GM19025 (cell line): ENCODE measurements around the gene RNPEPL1.

Experiments used
- ATAC-seq: cut with Tn5 transposase; IDR thresholded peaks from one replicate; pipeline ENCODE4 v1.9.1; 2021; ENCODE audit warnings: mild to moderate bottlenecking, low read depth, moderate library complexity; ENCODE audit not compliant: unreplicated experiment

RNPEPL1 gene

DNA sequence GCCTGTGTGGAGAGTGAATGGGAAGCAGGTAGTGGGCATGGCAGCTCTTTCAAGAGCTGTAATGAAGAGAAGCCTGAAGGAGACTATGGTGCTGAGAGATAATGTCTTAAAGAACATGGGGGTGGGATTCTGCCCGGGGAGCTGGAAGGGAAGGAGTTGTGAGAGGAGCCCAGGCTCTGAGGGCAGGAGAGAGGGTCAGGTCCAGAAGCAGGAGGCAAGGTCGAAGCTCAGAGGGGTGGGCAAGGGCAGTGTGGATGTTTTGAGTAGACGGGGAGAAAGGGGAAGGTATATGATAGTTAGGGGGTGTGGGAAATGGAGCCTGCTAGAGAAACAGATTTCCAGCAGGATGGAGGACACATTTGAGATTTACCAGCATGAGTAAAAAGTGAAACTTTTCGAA, 20.4 kb downstream of the RNPEPL1 start:
- no peak for ATAC-seq

DNA sequence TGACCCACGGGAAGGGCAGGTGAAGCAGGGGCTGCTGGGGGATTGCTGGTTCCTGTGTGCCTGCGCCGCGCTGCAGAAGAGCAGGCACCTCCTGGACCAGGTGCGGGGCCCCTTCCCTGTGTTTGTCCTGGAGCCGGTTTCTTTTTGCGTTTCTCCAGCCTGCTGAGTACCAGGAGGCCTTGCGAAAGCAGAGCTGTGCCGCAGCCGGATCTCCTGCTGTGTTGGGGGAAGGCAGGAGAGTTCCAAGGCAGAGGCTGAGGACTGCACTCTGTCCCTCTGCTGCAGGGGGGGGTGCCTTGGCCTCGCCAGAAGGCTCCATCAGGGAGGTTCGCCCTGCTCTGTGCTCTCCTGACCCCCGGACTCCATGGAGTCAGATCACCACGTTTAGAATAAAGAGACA, 21.1 kb downstream of the RNPEPL1 start:
- ATAC-seq: no peak

DNA sequence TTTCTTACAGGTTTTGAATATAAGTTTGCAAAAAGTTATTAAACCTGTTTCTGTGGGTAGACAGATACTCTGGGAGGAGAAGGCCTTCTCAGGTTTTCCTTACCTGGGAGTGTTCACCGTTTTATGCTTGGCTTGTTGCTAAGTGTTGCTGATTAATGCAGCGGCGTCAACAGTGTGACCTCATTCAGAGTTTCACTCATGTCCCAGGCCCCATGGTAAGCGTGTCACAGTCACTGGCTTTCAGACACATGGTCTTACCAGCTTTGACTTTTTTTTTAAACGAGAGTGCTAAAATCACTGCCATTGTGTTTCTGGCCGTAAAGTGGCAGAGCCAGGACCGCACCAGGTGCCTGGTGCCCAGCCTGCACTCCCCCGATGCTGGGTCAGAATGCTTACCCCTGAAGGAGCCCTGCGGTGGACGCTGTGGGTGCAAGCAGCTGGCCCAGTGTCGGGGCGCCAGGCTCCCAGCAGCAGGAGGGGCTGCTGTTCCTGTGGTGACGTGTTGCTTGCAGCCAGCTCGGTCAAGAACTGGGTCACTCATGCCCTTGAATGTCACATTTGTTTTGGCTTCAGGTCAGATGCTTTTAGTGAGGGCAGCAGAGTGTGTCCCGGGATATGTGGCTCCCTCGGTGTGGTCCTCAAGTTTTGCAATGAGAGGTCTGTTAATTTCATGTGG, 21.7 kb downstream of the RNPEPL1 start:
- no peak for ATAC-seq

DNA sequence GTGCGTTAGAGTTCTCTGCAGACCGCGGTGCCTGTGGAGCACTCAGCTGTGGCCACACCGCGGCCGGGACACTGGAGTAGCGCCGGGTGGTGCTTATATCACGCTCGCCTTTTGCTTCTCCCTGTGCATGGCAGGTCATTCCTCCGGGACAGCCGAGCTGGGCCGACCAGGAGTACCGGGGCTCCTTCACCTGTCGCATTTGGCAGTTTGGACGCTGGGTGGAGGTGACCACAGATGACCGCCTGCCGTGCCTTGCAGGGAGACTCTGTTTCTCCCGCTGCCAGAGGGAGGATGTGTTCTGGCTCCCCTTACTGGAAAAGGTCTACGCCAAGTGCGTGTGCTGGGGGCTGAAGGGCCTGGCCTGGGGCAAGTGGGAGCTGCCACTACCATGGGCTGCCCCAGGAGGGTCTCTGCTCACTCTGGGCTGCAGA, 22.4 kb downstream of the RNPEPL1 start:
- ATAC-seq: no peak

DNA sequence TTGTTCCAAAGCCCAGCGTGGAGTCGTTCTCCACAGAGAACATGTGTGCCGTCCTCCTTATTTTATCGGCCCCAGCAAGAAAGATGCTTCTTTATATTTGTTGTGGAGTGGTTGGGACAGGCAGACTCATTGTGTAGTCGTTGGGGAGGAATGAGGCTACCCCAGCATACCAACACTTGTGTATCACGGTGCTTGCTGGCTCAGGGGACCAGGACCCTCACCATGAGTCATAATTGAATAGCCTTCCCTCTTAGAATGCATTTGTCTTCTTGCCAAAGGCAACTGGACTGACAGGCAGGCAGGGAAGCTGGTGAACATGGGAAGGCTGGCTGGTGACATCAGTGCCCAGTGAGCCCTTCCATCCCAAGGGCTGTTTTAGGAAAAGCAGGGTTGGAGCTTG, 22.9 kb downstream of the RNPEPL1 start:
- no peak for ATAC-seq

DNA sequence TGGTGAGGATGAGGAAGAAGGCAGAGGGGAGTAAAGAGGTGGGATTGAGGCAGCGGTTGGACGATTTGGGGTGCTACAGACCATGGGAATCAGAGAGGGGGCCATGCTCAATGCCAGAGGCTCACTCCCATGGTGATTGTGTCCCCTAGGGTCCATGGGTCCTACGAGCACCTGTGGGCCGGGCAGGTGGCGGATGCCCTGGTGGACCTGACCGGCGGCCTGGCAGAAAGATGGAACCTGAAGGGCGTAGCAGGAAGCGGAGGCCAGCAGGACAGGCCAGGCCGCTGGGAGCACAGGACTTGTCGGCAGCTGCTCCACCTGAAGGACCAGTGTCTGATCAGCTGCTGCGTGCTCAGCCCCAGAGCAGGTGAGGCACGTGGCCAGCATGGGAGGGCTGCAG, 23.5 kb downstream of the RNPEPL1 start:
- no peak for ATAC-seq

DNA sequence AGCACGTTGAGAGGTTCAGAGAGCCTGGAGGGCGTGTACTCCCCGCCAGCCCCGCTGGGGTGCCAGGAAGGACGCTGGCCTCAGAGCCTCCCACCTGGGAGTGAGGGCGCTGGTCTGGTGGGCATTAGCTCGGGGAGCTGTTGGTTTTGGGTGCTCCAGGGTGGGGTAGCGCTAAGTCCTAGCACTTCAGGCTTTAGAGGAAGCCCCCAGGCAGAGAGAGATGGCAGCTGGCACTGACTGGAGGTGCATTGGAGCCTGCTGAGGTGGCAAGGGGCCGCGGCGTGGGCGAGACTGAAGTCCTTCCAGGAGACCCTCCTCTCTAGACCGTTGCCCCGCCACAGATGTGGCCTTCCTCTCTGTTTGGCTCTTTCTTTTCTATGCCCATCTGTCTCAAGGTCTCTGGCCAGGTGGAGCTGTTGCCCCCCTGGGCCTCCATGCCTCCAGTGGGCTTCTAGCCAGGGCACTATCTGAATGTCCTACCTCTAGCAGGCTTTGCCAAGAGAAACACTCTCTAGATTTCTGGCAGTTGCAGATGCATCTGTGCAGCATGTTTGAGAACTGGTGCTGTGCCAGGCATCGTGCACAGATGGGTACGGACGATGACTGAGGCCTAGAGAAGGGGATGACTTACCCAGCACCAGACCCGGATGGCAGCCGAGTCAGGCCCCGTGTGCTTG, 24.9 kb downstream of the RNPEPL1 start:
- no peak for ATAC-seq

DNA sequence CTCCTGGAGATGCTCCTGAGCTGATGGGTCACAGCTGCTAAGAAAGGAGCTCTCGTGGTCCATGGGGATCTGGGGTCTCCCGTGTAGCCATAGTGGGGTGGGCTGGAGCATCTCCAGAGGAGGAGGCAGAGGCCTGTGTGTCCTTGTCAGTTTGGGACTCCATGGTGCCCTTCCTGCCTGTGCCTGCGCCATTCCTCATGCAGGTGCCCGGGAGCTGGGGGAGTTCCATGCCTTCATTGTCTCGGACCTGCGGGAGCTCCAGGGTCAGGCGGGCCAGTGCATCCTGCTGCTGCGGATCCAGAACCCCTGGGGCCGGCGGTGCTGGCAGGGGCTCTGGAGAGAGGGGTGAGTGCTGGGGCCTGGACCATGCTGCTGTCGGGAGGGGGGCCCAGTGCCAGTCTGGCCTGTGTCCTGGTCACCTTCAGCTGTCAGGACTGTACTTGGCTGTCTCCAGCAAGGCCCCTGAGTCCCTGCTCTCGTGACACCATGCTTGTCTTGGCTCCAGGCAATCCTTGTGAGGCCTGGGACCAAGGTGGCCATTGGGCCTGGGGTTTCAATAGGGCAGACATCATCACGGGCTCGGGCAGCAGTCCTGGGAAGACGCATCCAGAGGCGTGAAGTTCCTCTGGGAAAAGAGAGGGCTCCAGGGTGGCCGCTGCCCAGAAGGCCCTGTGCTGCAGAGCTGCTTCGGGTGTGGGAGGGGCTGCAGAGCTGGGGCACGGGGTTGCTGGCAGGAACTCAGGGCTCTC, 25.6 kb downstream of the RNPEPL1 start:
- ATAC-seq: no peak

DNA sequence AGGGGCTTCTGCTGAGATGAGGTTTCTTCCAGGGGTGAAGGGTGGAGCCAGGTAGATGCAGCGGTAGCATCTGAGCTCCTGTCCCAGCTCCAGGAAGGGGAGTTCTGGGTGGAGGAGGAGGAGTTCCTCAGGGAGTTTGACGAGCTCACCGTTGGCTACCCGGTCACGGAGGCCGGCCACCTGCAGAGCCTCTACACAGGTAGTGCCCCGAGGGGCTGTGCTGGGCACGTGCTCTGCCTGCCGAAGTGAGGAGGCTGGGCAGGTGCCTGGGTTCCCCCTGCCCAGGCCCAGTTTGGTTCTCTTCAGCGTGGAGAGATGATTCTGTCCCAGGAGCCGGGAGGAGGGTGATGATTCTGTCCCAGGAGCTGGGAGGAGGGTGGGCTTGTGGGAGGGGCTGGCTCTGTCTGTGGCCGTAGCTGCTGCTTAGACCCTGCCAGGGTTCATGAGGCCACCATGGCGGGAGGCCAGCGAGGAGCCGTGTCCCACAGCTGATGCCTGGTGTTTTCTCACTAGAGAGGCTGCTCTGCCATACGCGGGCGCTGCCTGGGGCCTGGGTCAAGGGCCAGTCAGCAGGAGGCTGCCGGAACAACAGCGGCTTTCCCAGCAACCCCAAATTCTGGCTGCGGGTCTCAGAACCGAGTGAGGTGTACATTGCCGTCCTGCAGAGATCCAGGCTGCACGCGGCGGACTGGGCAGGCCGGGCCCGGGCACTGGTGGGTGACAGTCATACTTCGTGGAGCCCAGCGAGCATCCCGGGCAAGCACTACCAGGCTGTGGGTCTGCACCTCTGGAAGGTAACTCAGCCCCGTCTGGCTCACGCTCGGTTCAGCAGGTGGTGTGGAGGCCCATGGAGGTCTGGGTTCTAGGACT, 26.5 kb downstream of the RNPEPL1 start:
- no peak for ATAC-seq

DNA sequence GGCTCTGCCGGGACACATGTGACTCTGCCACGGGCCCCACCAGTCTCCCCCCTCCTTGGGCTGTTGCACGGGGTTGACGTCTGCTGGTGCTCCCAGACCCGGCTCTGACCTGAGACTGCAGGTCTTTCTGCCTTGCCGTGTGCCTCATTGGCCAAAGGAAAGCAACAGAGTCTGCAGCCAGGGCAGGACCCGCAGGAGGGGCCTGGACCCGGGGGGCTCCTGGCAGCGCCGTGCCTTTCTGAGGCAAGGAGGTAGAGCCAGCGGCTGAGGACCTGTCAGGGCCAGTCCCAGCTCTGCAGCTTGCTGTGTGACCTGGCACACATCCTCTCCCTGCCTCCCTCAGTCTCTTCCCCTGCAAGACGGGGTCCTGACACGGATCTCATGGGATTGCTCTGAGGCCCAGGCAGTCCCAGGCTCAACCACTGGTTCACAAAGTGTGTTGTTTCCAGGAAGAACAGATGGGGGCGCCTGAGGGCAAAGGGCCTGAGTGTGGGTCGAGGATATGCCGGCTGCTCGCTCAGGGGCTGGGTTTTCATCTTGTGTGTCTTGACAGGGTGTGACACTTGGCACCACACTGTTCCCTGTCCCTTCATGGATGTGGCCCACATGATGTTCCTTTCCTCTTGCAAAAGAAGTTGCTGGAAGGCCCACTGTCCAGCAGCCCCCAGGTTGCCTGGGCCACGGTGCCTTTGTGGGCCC, 27.2 kb downstream of the RNPEPL1 start:
- no peak for ATAC-seq

DNA sequence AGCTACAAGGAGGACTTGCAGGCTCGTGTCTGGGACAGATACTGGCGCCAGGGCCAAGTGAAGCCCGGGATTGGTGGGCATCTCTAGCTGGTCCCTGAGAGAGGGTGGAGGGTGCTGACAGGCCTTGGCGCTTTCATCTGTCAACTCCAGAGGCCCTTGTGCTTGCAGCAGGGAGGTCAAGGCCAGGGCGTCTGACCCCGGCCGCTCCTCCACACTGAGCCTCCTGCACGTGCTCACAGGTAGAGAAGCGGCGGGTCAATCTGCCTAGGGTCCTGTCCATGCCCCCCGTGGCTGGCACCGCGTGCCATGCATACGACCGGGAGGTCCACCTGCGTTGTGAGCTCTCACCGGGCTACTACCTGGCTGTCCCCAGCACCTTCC, 27.8 kb downstream of the RNPEPL1 start:
- ATAC-seq: no peak

DNA sequence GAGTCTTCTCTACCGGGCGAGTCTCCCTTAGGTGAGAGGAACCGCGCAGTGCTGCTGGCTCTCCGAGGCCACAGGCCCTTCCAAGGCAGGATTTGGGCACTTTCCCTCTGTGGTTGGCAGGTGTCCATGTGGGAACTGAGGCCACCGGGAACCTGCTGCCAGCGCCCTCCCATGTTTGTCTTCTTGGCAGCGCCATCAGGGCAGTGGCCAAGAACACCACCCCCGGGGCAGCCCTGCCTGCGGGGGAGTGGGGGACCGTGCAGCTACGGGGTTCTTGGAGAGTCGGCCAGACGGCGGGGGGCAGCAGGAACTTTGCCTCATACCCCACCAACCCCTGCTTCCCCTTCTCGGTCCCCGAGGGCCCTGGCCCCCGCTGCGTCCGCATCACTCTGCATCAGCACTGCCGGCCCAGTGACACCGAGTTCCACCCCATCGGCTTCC, 28.2 kb downstream of the RNPEPL1 start:
- ATAC-seq: no peak

DNA sequence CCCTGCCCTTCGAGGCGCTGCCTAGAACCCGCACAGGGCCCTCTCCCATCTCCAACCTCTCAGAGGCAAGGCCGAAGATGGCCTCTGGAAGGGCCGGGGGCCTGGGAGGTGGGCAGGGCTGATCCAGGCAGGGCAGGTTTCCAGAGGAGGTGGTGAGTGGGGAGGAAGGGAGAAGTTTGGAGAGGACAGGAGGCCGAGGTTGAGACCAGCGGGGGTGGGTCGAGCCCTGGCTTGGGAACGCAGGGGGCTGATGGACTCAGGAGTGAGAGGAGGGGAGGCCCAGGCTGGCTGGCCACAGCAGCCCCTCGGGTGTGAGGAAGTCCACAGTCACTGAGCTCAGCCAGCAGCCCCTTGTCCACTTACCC, 28.8 kb downstream of the RNPEPL1 start:
- ATAC-seq: no peak

DNA sequence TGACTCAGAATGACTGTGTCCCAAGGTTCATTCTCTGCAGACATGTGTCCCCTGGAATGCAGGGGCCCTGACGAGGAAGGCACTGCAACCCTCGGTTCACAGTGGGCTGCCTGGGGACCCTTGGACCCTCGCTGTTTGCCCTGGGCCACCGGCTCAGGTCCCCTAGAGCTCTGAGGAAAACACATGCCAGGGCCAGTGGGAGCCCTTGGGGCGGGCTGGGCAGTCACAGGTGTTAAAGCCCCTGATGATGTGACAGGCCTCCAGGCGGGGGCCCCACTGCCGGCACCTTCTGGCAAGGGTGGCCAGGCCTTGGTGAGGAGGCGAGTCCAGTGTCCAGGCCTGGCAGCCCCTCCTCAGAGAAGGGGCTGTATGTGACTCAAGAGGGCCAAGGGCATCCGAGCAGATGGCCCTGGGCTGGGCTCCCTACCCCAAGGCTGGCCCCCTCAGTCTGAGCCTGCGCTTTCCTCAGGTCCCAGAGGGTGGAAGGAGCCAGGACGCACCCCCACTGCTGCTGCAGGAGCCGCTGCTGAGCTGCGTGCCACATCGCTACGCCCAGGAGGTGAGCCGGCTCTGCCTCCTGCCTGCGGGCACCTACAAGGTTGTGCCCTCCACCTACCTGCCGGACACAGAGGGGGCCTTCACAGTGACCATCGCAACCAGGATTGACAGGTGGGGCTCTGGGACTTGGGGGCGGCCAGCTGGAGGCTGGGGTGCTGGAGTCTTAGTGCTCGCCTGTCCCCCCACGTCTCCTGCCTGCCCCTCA, 29.3 kb downstream of the RNPEPL1 start:
- no peak for ATAC-seq

DNA sequence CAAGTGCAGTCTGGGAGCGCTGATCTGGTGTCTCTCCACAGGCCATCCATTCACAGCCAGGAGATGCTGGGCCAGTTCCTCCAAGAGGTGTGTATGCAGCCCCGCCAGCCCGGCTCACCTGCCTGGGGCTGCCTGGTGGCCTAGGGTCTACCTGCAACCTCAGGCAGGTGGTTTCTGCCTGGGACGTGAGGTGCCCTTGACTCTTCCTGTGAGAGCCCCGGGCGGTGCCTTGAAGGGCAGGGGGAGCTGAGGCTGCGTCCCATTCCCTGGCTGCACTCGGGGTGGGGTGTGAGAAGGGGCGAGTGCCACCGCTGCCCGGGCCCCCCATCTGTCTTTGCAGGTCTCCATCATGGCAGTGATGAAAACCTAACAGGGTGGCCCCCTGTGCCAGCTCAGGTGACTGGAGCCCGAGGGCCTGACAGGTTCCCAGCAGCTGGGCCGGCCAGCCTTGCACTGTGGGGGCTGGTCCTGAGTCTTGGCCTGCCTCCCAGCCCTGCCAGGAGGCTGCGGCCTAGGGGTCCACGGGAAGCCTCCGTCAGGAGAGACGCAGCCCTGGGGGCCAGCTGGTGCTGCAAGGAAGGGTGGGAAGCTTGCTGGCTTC, 30.1 kb downstream of the RNPEPL1 start:
- ATAC-seq: no peak

DNA sequence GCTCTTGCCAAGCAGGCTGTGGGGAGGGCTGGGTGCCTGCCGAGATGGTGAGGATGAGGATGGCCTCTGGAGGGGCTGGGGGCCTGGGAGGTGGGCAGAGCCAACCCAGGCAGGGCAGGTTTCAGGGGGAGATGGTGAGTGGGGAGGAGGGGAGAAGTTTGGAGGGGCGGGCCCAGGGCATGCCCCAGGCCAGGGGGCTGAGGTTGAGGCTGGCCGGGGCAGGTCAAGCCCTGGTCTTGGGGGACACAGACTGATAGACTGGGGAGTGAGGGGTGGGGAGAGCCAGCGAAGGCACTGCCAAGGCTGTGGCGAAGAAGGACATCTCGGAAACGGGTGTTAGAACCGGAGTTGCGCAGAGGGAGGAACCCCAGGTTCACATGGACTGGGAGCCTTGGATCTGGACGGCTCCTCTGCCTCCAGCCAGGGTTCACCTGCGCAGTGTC, 30.9 kb downstream of the RNPEPL1 start:
- ATAC-seq: no peak

DNA sequence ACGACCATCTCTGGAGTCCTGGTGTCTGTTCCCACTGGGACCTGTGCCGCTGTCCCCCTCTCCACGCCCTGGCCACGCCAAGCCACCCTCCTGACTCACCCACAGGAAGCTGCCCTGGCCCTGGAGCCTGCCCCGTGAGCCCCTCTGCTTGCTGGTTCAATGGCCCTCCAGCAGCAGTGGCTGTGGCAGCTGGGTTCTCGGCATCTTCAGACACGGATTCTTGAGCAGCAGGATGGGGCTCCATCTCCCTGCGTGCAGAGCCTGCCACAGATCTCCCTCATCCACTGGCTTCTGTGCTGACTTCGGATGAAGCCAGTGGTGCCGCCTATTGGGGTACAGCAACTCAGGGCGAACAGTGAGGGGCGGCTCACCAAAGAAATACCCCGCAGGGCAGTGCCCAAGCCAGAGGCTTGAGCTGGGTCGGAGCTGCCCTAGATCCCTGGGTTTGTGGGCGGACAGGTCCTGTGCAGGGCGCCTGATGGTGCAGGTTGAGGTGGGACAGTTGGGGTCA, 32.2 kb downstream of the RNPEPL1 start:
- ATAC-seq: no peak

DNA sequence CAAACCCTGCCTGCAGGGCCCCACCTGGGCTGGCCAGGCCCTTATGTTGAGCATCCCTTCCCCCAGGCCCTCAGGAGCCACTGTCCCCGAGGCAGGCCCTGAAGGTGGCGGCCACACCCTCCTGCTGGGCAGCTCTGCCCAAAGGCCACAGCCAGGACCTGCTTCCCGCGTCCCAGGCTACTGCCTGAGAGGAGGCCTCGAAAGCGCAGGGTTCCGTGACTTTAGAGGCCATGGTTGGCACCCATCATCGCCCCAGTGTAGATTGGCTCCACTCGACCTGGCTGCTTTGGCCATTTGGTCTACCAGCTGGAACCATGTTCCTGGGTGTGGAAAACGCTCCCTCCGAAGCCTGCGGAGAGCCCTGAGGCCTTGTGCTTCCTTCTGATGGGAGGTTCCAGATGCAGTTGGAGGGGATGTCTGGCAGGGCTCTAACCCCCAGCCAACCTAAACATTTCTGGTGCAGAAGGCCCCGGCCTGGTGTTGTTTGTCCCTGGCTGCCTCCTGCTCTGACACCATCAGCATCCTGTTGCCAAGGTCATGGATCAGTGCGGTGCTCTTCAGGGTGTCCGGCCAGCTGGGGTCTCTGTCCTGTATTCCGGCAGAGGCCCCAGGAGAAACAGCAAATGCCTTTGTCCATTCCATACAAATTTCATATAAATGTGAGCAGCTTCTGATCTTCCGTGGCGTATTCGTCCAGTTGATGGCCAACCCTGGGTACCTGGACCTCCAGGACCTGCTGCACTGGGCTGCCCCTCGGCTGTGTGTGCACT, 33.0 kb downstream of the RNPEPL1 start:
- ATAC-seq: no peak
